K562 (cell line): Measurements from ENCODE around the gene UGT2A3. TPM values are rescaled to one million over a fixed set of nuclear protein-coding genes. Genes with fewer than 3 reads are reported as not detected.

Experiments
- ATAC-seq: fragments of 200-7000 bp; cut with Tn5 transposase; 3 replicates; pipeline ENCODE4 v1.9.1; 2020; ENCODE audit warnings: moderate library complexity
- BruUV-seq: library from RNA; stranded (reverse); fragments of 400-500 nt; replicated peaks from 2 replicates; lab custom pipeline; 2021; lab: Mats Ljungman, UMichigan
- CTCF ChIA-PET: fragments of 300-600 bp; formaldehyde crosslinking; extraction: SDS; loops from one replicate; lab custom pipeline; 2021; ENCODE audit warnings: low intra/inter-chr PET ratio; lab: Yijun Ruan, JAX
- POLR2A ChIA-PET: fragments of 300-600, 350-650 bp; sonication (Branson Sonifier 250); formaldehyde crosslinking; extraction: SDS; loops from one replicate; lab custom pipeline; 2021; ENCODE audit warnings: antibody characterized with exemption, inconsistent platforms; lab: Yijun Ruan, JAX
- DNase-seq, 4 experiments: peaks; one replicate each; pipeline versions ENCODE4 v3.0.0 to v3.0.0-alpha.2; 2011 to 2018; ENCODE audit warnings: low spot score in 3 of 4, mixed read lengths in 3 of 4; ENCODE audit errors: extremely low read depth in 1 of 4
- FAIRE-seq: peaks from 2 replicates; lab custom pipeline; 2011; peaks lifted over from hg19 to GRCh38; lab: Jason Lieb, UNC
- H2AFZ ChIP-seq: 2 replicates; pipeline ENCODE4 v1.6.0; 2011; ENCODE audit warnings: low read depth, low read length, control low read depth, inconsistent platforms
- H3K27ac ChIP-seq: fragments of 200-600 bp; 3 replicates; pipeline ENCODE4 v1.8.0; 2011; ENCODE audit warnings: low read depth, mild to moderate bottlenecking, control low read depth, inconsistent platforms, low read length, moderate library complexity, mixed read lengths; ENCODE audit errors: extremely low read depth
- H3K27me3 ChIP-seq, 2 experiments: fragments of 300-600 bp in 1 of 2; 2 replicates in 1 of 2; 3 replicates in 1 of 2; pipeline versions ENCODE4 v1.6.0 to v1.8.0; 2011; ENCODE audit warnings: inconsistent platforms in 2 of 2, low read length in 2 of 2, mild to moderate bottlenecking in 1 of 2, mixed read lengths in 1 of 2, moderate library complexity in 1 of 2; ENCODE audit not compliant: control insufficient read depth in 2 of 2, insufficient read depth in 2 of 2
- H3K36me3 ChIP-seq: fragments of 300-600 bp; 3 replicates; pipeline ENCODE4 v1.8.0; 2011; ENCODE audit warnings: mild to moderate bottlenecking, low read length, inconsistent platforms; ENCODE audit not compliant: control insufficient read depth, insufficient read depth
- H3K4me1 ChIP-seq, 2 experiments: fragments of 200-600 bp in 1 of 2; replicated peaks in 1 of 2; 2 replicates in 1 of 2; 3 replicates in 1 of 2; pipeline versions ENCODE4 v1.5.1 to v1.8.0; 2011; ENCODE audit warnings: inconsistent platforms in 2 of 2, low read length in 2 of 2, mild to moderate bottlenecking in 1 of 2, mixed read lengths in 1 of 2, moderate library complexity in 1 of 2; ENCODE audit not compliant: control insufficient read depth in 2 of 2, insufficient read depth in 2 of 2
- H3K4me2 ChIP-seq: 2 replicates; pipeline ENCODE4 v1.6.1; 2011; ENCODE audit warnings: low read length, control low read depth, inconsistent platforms, mixed read lengths; ENCODE audit not compliant: insufficient read depth
- H3K4me3 ChIP-seq: fragments of 200-600 bp; sonication (generic), shearing (Covaris generic); 2 replicates; pipeline ENCODE4 v1.5.1; 2016; ENCODE audit warnings: control low read depth, inconsistent platforms
- H3K79me2 ChIP-seq: fragments of 200-600 bp; 3 replicates; pipeline ENCODE4 v1.8.0; 2011; ENCODE audit warnings: low read length, inconsistent platforms; ENCODE audit not compliant: control insufficient read depth, insufficient read depth
- H3K9ac ChIP-seq, 2 experiments: 2 replicates each; pipeline versions ENCODE4 v1.6.0 to v1.6.1; 2011; ENCODE audit warnings: low read depth in 2 of 2, low read length in 2 of 2, control low read depth in 1 of 2, inconsistent platforms in 1 of 2, mild to moderate bottlenecking in 1 of 2, mixed read lengths in 1 of 2; ENCODE audit not compliant: insufficient read depth in 1 of 2
- H3K9me1 ChIP-seq: one replicate; pipeline ENCODE4 v1.6.0; 2011; ENCODE audit warnings: inconsistent platforms, mild to moderate bottlenecking, low read length, moderate library complexity; ENCODE audit not compliant: control insufficient read depth, insufficient read depth
- H3K9me3 ChIP-seq: replicated peaks from 2 replicates; pipeline ENCODE4 v1.5.1; 2011; ENCODE audit warnings: low read depth, low read length, inconsistent platforms; ENCODE audit not compliant: control insufficient read depth, insufficient read depth
- H4K20me1 ChIP-seq: replicated peaks from 2 replicates; pipeline ENCODE4 v1.6.1; 2011; ENCODE audit warnings: low read length, inconsistent platforms, mixed read lengths; ENCODE audit not compliant: control insufficient read depth, insufficient read depth
- MCM3 ChIP-seq: fragments of 450-650 bp; IDR thresholded peaks from 2 replicates; pipeline ENCODE4 v1.6.1; 2016
- MEF2D ChIP-seq: conservative IDR thresholded peaks from 2 replicates; pipeline ENCODE4 v1.6.1; 2016; ENCODE audit warnings: low read depth, missing genetic modification characterization, missing compliant biosample characterization
- RBM22 ChIP-seq: fragments of 200-400 bp; formaldehyde crosslinking; IDR thresholded peaks from 2 replicates; pipeline ENCODE4 v1.6.1; 2018; ENCODE audit warnings: low read length, low read depth; ENCODE audit not compliant: poor library complexity, severe bottlenecking
- RBM25 ChIP-seq: fragments of 200-400 bp; formaldehyde crosslinking; IDR thresholded peaks from 2 replicates; pipeline ENCODE4 v1.6.1; 2018; ENCODE audit warnings: low read length, low read depth, moderate library complexity; ENCODE audit not compliant: severe bottlenecking
- TCF7 ChIP-seq: sonication (generic); IDR thresholded peaks from 2 replicates; pipeline ENCODE4 v1.6.1; 2016; ENCODE audit warnings: antibody characterized with exemption, borderline replicate concordance
- TEAD2 ChIP-seq: fragments of 450-650 bp; IDR thresholded peaks from 2 replicates; pipeline ENCODE4 v1.6.1; 2016; ENCODE audit warnings: missing genetic modification characterization, control low read depth, missing compliant biosample characterization
- ZBED1 ChIP-seq: IDR thresholded peaks from 2 replicates; pipeline ENCODE4 v1.6.1; 2014
- ZNF140 ChIP-seq: fragments of 250-450 bp; sonication (Bioruptor Pico); IDR thresholded peaks from 2 replicates; pipeline ENCODE4 v1.8.0; 2021; ENCODE audit warnings: moderate library complexity, mild to moderate bottlenecking, inconsistent platforms
- ZNF707 ChIP-seq: fragments of 250-450 bp; sonication (Bioruptor Pico); conservative IDR thresholded peaks from 2 replicates; pipeline ENCODE4 v1.8.0; 2022; ENCODE audit warnings: inconsistent platforms, mild to moderate bottlenecking, moderate library complexity
- in situ Hi-C: fragments of 300-500 bp; cut with MboI; formaldehyde crosslinking; loops from 4 replicates; pipeline ENCODE4 v1.15.0; 2018; ENCODE audit warnings: inconsistent platforms, mixed read lengths
- intact Hi-C: fragments of 100-400 bp; cut with micrococcal nuclease; formaldehyde crosslinking; loops from 2 replicates; pipeline ENCODE4 v1.14.2; 2022
- polyA plus RNA-seq, 8 experiments: library from polyadenylated mRNA; depleted of rRNA in 4 of 8; stranded (reverse) in 5 of 8; unstranded in 3 of 8; fragments of >200 nt; fragmentation: Nextera tagmentation in 2 of 8; fragmentation: Illumina TruSeq in 1 of 8; extraction: Ambion mirVana in 2 of 8; extraction: Trizol in 1 of 8; gene quantifications; 2 replicates each; pipeline versions ENCODE4 v1.2.1 to v1.2.3, GENCODE V29; 2011 to 2014; ENCODE audit warnings: inconsistent platforms in 1 of 8, missing spikeins in 1 of 8
- total RNA-seq, 7 experiments: library from RNA; depleted of rRNA in 6 of 7; stranded (reverse); fragments of >200 nt in 6 of 7; fragmentation: Illumina TruSeq in 2 of 7; extraction: Trizol in 2 of 7; gene quantifications; 2 replicates each; pipeline versions ENCODE4 v1.2.1 to v1.2.3, GENCODE V29; 2011 to 2021; ENCODE audit warnings: low replicate concordance in 1 of 7
- TF ChIP-seq, protein P1 (sequence below): fragments of 450-650 bp; formaldehyde crosslinking; IDR thresholded peaks from 2 replicates; pipeline ENCODE4 v1.4.0; 2022; ENCODE audit warnings: missing genetic modification characterization
- TF ChIP-seq, protein P2 (sequence below): fragments of 450-650 bp; conservative IDR thresholded peaks from 2 replicates; pipeline ENCODE4 v1.6.1; 2016; ENCODE audit warnings: missing genetic modification characterization, low read depth, mild to moderate bottlenecking, missing compliant biosample characterization, moderate library complexity
- TF ChIP-seq, protein P3 (sequence below): fragments of 250-450 bp; sonication (Bioruptor Pico); IDR thresholded peaks from 2 replicates; pipeline ENCODE4 v1.8.0; 2021; ENCODE audit warnings: mild to moderate bottlenecking, moderate library complexity
- TF ChIP-seq, protein P4 (sequence below): fragments of 250-450 bp; sonication (Bioruptor Pico); IDR thresholded peaks from 2 replicates; pipeline ENCODE4 v1.5.0; 2021

Gene UGT2A3
- total and polyA plus RNA-seq, 9 of the 15 experiments (the other 6 are each of a cell fraction or from before 2014, with no cell fraction given): not detected

DNA sequence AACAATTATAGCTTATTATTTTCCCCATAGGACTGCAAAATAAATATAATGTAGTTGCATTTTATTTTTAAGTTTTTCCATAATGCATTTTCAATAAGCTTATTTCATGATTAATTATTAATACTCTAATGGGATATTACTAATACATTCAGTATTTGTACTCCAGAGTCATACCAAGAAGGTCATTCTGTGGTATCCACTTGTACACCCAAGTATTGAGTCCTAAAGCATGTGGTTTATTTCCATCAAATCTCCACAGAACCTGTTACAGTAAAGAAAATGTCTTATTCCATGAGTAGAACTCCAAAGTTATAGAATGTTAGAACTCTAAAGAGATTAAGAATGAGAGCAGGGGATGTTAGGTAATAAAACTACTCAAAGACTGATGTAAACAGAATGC lies 30.6 kb downstream of the UGT2A3 start:
- intact Hi-C loops: no loop called here
- TF ChIP-seq MCM3: no peak
- TF ChIP-seq, protein P1, sequence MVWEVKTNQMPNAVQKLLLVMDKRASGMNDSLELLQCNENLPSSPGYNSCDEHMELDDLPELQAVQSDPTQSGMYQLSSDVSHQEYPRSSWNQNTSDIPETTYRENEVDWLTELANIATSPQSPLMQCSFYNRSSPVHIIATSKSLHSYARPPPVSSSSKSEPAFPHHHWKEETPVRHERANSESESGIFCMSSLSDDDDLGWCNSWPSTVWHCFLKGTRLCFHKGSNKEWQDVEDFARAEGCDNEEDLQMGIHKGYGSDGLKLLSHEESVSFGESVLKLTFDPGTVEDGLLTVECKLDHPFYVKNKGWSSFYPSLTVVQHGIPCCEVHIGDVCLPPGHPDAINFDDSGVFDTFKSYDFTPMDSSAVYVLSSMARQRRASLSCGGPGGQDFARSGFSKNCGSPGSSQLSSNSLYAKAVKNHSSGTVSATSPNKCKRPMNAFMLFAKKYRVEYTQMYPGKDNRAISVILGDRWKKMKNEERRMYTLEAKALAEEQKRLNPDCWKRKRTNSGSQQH (CRISPR knock-in tag): no peak
- no peak for TF ChIP-seq TEAD2 (tag)
- no peak for TF ChIP-seq TCF7
- TF ChIP-seq, protein P2, sequence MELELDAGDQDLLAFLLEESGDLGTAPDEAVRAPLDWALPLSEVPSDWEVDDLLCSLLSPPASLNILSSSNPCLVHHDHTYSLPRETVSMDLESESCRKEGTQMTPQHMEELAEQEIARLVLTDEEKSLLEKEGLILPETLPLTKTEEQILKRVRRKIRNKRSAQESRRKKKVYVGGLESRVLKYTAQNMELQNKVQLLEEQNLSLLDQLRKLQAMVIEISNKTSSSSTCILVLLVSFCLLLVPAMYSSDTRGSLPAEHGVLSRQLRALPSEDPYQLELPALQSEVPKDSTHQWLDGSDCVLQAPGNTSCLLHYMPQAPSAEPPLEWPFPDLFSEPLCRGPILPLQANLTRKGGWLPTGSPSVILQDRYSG: no peak
- no peak for TF ChIP-seq MEF2D (tag)
- TF ChIP-seq, protein P3, sequence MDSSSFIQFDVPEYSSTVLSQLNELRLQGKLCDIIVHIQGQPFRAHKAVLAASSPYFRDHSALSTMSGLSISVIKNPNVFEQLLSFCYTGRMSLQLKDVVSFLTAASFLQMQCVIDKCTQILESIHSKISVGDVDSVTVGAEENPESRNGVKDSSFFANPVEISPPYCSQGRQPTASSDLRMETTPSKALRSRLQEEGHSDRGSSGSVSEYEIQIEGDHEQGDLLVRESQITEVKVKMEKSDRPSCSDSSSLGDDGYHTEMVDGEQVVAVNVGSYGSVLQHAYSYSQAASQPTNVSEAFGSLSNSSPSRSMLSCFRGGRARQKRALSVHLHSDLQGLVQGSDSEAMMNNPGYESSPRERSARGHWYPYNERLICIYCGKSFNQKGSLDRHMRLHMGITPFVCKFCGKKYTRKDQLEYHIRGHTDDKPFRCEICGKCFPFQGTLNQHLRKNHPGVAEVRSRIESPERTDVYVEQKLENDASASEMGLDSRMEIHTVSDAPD (CRISPR knock-in tag): no peak
- TF ChIP-seq RBM25: no peak
- TF ChIP-seq ZNF140 (CRISPR knock-in tag): no peak
- TF ChIP-seq ZNF707: no peak
- no peak for TF ChIP-seq RBM22
- TF ChIP-seq, protein P4, sequence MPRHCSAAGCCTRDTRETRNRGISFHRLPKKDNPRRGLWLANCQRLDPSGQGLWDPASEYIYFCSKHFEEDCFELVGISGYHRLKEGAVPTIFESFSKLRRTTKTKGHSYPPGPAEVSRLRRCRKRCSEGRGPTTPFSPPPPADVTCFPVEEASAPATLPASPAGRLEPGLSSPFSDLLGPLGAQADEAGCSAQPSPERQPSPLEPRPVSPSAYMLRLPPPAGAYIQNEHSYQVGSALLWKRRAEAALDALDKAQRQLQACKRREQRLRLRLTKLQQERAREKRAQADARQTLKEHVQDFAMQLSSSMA (CRISPR knock-in tag): no peak
- no peak for TF ChIP-seq ZBED1
- POLR2A ChIA-PET: no interaction called here

More for the DNA sequence above, 30.6 kb downstream of the UGT2A3 start:
- Histone ChIP-seq H3K4me1 (no peaks in the 10 kb centered on the region), H3K27me3 (no peaks in the 10 kb centered on the region), H3K4me3 (no peak overlapping the region), H3K9me3 (peaks cover 2% of the 10 kb centered on the region; the same call in 1 of the 2 replicates), H4K20me1 (no peaks in the 10 kb centered on the region), H3K9me1 (no peaks in the 10 kb centered on the region), H3K27ac (no peak overlapping the region), H3K36me3 (no peaks in the 10 kb centered on the region), H3K4me2 (no peak overlapping the region), H3K79me2 (no peaks in the 10 kb centered on the region), H3K9ac (no peak overlapping the region), H2AFZ (no peak overlapping the region)
- BruUV-seq: no TSS peak
- CTCF ChIA-PET: no interaction called here
- DNase-seq (no peak), FAIRE-seq (no peak), ATAC-seq (no peak)
- in situ Hi-C loops: no loop called here
